ENCODE results near the gene HIVEP3.

Gene HIVEP3

DNA sequence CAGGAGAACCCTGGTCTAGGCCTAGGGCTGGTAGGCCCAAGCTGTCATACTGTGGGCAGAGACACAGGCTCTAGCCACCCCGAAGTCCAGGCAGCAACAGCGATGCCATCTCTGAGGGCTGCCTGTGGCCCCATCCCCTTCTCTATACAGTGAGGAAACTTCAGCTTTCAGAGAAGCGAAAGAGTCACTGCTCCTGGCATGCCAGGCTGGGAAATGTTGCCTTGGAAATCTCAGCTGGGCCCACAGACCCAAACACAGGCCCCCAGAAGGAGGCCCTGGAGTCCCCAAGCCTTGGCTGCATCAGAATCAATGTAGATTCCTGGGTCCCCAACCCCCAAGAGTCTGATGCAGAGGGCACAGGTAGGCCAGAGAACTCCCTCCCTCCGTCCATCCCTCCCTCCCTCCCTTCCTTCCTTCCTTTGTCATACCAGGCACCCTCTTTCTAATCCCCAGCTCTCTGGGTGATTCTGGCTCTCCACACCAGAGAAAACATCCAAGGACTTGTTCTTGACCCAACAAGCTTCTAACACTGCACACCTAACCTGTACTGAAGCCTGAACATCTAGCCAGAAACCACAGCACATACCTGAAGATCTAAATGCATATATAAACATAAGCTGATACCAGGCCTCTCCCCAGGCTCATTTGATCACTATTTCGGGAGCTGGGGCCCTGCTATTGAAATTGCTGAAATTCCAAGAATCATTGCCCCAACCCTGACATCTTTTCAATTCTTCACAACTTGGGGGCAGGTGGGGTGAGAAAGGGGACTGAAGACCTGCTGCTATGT lies 291.0 kb downstream of the HIVEP3 start:
- no peak for DNase-seq (ENCODE audit: low read depth, low spot score)
- H3K27ac ChIP-seq: no peak overlapping the region

- peak overlapping the region; percentile 36 for H3K27ac ChIP-seq
- DNase-seq (ENCODE audit: low read depth, low spot score): peak; percentile 50
Measured at GRCh38 chr1:41626616-41627375, 291.9 kb downstream of the HIVEP3 start.

- DNase-seq (ENCODE audit: low read depth, low spot score): no peak
Measured at GRCh38 chr1:41626146-41626545, 292.6 kb downstream of the HIVEP3 start.

DNA sequence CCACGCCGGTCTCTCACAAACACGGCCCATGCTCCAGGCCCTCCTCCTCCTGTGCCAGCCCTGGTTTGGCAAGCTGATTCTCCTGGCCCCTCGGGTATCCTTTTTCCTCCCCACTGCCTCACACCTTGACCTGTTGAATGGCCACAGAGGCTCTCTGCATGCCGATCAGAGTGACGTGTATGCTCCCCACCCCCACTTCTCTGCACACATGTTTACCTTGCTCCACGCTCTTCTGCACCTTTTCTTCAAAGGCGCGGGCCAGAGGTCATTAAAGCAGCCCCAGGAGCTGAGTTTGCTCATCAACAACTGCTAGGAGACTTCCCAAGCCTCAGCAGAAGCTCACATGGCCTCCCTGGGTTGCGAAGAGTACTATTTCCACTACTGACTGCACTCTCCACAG lies 295.0 kb downstream of the HIVEP3 start:
- DNase-seq (ENCODE audit: low read depth, low spot score): no peak
- no peak overlapping the region for H3K27ac ChIP-seq

More at GRCh38 chr1:41626146-41626545, 292.6 kb downstream of the HIVEP3 start:
- peak overlapping the region; percentile 36 for H3K27ac ChIP-seq

DNA sequence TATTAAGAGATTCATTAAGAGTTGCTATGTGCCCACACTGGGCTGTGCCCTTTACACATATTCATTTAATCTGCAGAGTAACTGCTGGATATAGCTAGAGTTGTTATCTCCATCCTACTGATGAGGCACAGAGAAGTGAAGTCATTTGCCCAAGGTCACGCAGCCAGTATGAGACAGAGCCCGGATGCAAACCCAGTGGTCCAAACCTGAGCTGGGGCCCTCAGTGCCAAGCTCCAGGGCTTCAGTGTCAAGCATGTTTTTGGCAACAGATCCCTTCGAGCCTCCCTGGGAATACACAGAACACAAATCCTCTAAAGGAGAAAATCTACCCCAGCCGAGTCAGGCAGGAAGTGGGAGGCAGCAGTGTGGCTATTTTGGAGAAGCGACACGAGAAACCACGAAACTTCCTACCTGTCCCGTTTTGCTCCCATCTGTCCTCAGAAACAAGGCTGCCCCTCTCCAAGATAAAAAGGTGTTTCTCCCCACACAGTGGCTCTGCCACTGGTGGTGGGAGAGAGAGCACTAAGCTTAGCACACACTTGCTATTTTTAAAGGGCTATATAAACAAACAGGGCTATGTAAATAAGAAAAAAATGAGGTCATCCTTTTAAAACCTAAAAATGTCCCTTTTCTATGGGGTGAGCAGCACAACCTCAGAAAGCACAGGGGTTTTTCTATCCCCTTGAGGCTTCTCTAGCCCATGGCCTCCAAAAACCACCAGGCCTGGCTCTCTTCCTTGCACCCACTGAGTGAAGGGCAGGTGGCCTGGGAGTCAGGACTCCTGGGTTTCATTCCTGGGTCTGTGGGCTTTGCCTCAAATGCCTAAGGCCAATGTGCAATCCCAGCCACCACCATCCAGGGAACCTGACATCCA lies 295.6 kb downstream of the HIVEP3 start:
- H3K27ac ChIP-seq: no peak overlapping the region
- DNase-seq (ENCODE audit: low read depth, low spot score): no peak

GRCh38 chr1:41622402-41622801 lies 296.3 kb downstream of the HIVEP3 start:
- no peak overlapping the region for H3K27ac ChIP-seq
- DNase-seq (ENCODE audit: low read depth, low spot score): no peak

DNA sequence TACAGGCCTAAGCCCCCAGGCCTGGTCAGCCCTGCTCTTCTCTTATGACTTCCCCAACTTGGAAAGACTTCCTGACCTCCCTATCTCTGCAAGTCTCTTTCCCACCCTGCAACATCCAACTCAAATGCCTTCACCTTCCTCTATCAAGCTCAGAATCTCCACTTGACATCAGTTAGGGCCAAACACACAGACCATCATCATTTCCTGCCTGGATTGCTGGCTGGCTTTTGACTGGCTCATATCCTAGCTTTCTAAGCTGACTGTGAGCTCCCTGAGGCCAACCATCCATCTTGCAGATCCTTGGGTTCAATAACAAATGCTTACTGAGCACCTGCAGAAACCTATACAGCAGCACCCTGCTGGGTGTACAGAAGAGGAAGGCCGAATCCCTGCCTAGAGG lies 296.9 kb downstream of the HIVEP3 start:
- DNase-seq (ENCODE audit: low read depth, low spot score): no peak
- no peak overlapping the region for H3K27ac ChIP-seq

DNA sequence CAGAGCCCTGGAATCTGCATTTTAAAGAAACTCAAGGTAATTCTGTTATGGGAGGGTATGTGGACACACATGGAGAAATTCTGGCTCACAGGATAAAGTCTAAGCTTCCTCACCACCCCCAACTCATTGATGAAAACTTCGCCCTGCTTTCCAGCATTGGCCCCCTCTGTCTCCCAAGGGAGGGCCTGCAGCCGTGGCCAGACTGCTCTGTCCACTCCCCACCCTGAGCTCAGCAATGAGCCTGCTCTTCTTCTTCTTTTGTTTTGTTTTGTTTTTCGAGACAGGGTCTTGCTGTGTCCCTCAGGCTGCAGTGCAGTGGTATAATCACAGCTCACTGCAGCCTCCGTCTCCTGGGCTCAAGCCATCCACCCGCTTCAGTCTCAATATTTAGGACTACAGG lies 297.5 kb downstream of the HIVEP3 start:
- no peak overlapping the region for H3K27ac ChIP-seq
- DNase-seq (ENCODE audit: low read depth, low spot score): no peak

DNA sequence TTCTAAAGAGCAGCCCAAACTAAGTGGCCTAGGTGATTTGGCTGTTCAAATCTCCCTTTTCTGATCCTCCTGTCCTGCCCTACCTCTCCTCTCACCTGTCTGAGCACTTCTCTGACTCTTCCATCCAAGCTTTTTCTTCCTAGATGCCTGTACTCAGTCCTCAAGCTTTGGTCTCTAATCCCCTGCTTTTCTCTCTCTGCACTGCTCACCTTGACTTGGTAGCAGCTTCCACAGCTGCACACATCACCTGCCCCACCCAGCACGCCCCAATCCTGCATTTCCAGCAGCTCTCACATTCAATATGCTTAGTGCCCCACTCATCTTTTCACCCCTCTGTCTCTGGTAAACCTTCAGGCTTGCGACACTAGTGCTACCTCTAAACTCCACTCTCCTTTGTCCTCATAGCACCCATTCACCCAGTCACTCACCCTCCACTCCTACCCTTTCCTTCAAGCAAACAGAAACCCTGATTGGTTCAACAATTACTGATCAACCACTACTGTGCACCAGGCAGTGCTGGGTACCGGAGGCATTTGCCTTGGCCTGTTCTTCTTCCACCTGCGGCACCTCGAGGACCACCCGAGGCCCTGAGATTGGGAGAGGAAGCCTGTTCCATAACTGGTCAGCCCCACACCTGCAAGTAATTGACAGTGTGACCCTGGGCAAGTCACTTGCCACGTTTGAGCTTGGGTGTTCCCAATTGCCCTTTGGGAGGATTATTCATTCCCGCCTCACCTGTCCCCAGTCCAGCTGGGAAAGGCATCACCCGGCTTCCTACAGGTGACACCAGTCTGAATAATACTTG lies 298.2 kb downstream of the HIVEP3 start:
- H3K27ac ChIP-seq: no peak overlapping the region
- DNase-seq (ENCODE audit: low read depth, low spot score): no peak

DNA sequence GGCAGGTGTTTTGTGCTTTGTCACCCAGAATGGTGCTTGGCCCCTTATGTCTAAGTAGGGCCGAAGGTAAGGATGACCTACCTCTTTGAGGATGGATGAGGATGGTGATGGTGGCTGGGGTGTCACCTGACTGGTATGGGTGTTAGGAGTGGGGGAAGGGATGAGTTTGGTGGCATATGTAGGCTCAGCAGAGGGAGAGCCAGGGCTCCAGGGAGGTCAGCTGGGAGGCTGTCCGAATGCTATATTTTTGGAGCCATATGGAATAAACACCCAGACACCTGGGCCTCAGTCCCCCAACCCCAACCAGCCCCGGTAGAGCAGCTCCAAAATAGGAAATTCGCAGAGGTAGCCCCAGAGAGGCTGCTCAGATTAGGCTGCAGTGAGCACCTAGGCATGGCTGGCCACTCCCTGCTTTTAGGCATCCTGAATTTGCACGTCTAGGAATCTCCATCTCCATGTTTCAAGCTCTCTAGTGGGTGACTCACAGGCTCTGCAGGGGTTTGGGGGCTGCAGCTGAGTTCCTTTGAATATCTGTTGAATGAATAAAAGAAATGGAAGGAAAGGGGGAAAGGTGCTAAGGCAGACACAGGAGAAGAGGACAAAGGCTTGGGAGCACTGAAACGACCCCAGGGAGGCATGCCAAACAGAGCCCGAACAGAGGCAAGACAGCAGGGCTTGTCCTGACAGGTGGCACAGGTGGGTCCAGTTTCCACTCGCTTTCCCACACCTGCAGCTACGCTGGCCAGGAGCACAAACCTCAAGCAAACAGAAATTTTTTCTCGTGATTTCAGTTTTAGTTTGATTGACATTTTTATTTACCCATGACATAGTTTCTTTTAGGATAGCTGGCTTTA lies 299.0 kb downstream of the HIVEP3 start:
- H3K27ac ChIP-seq: no peak overlapping the region
- no peak for DNase-seq (ENCODE audit: low read depth, low spot score)

DNA sequence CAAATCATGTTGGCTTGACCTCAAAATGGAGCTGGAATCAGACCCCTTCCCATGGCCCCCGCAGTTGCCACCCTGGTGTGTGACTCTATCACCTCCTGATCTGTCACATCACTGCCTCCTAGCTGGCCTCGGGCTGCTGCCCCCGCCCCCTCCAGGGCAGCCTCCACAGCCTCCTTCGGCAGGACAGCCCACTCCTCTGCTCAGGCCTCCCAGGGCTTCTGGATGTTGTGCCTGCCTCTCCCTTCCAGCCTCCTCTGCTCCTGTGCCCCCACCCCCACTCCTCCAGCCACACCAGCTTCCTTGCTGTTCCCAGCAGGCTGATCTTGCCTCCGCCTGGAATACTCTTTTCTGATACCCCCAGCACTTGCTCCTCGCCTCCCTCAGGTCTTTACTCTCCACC lies 299.9 kb downstream of the HIVEP3 start:
- DNase-seq (ENCODE audit: low read depth, low spot score): no peak
- H3K27ac ChIP-seq: no peak overlapping the region

GRCh38 chr1:41618066-41618825 lies 300.5 kb downstream of the HIVEP3 start:
- no peak overlapping the region for H3K27ac ChIP-seq
- DNase-seq (ENCODE audit: low read depth, low spot score): no peak

DNA sequence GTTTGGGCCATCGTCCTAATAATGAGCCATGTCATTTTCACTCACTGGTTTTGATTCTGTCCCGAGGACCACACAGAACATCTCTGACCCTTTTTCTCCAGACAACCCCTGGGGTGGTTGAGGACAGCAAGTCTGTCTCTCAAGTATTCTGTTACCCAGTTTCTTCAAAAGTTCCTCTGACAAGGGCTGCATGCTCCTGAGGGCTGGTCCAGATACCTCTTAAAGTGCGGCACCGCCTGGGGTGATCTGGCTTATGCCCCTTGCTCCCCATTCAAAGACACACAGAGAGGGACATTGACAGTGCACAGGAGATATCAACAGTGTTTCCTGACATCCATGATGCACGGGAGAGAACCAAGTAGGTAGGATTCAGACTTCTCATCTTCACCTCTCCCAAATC lies 301.4 kb downstream of the HIVEP3 start:
- H3K27ac ChIP-seq: no peak overlapping the region
- DNase-seq (ENCODE audit: low read depth, low spot score): no peak

DNA sequence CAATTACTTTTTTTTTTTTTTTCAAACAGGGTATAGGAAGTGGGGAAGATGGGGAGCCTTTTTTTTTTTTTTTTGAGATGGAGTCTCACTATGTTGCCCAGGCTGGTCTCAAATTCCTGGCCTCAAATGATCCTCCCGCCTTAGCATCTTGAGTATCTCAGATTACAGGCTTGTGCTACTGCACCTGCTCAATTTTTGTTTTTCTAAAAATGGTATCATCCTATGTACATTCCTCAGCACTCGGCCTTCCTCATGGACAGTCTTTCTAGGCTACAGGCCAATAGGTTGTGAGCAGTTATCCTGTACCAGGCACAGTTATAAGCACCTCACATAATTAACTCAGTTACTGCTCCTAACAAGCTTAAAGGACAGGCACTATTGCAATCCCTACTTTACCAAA lies 302.2 kb downstream of the HIVEP3 start:
- DNase-seq (ENCODE audit: low read depth, low spot score): no peak
- no peak overlapping the region for H3K27ac ChIP-seq

GRCh38 chr1:41615981-41616380 lies 302.7 kb downstream of the HIVEP3 start:
- DNase-seq (ENCODE audit: low read depth, low spot score): no peak
- no peak overlapping the region for H3K27ac ChIP-seq

- no peak overlapping the region for H3K27ac ChIP-seq
- DNase-seq (ENCODE audit: low read depth, low spot score): no peak
Measured at GRCh38 chr1:41615316-41615715, 303.4 kb downstream of the HIVEP3 start.

DNA sequence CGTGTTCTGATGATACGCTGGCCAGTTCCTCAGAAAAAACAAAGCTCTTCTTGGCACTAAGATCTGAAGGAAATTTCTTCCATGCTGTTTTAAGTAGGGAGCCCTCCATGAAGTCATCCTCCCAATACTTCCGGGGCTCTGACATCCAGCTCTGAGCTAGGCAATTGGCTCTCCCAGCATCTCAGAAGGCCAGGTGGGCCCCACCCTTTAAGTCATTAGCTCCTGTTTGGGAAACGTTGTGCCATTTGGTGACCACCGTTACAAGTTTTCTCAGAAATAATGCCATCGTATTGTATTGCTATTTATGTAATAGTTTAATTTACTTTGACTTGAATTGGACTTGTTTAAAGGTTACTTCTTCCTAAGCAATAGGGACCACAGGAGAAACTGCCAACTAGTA lies 303.9 kb downstream of the HIVEP3 start:
- no peak for DNase-seq (ENCODE audit: low read depth, low spot score)
- no peak overlapping the region for H3K27ac ChIP-seq

All from epithelial cell of prostate (primary cell).